HG02610 (cell line): ENCODE measurements around the gene CREB3.

ENCODE experiments used
- ATAC-seq: cut with Tn5 transposase; IDR thresholded peaks from one replicate; pipeline ENCODE4 v1.9.1; 2021; ENCODE audit warnings: mild to moderate bottlenecking, moderate library complexity; ENCODE audit not compliant: unreplicated experiment

CREB3 gene

GRCh38 chr9:35700942-35701341 is 31.5 kb upstream of the CREB3 start:
- no peak for ATAC-seq

- ATAC-seq = no peak
Measured at GRCh38 chr9:35702696-35703095, 29.8 kb upstream of the CREB3 start.

- ATAC-seq = no peak
Measured at GRCh38 chr9:35703906-35704672, 28.4 kb upstream of the CREB3 start.

- no peak for ATAC-seq
Measured at GRCh38 chr9:35705372-35705771, 27.1 kb upstream of the CREB3 start.

GRCh38 chr9:35705836-35706430 is 26.5 kb upstream of the CREB3 start:
- ATAC-seq = no peak

- no peak for ATAC-seq
Measured at GRCh38 chr9:35706951-35707350, 25.5 kb upstream of the CREB3 start.

- ATAC-seq = no peak
Measured at GRCh38 chr9:35708146-35708545, 24.3 kb upstream of the CREB3 start.

GRCh38 chr9:35710818-35711500 is 21.5 kb upstream of the CREB3 start:
- no peak for ATAC-seq

- peak; percentile 57 for ATAC-seq
Measured at GRCh38 chr9:35711501-35712428, 20.7 kb upstream of the CREB3 start.

GRCh38 chr9:35712762-35713400 is 19.6 kb upstream of the CREB3 start:
- no peak for ATAC-seq

- ATAC-seq = no peak
Measured at GRCh38 chr9:35713578-35713977, 18.9 kb upstream of the CREB3 start.

GRCh38 chr9:35714123-35714522 is 18.3 kb upstream of the CREB3 start:
- no peak for ATAC-seq

GRCh38 chr9:35714579-35715252 is 17.8 kb upstream of the CREB3 start:
- no peak for ATAC-seq

- no peak for ATAC-seq
Measured at GRCh38 chr9:35716230-35716629, 16.2 kb upstream of the CREB3 start.

- ATAC-seq = no peak
Measured at GRCh38 chr9:35717132-35717870, 15.2 kb upstream of the CREB3 start.

GRCh38 chr9:35718721-35719511 is 13.6 kb upstream of the CREB3 start:
- ATAC-seq = peak; percentile 51

GRCh38 chr9:35719546-35719945 is 12.9 kb upstream of the CREB3 start:
- no peak for ATAC-seq

- no peak for ATAC-seq
Measured at GRCh38 chr9:35723426-35723825, 9.0 kb upstream of the CREB3 start.
